Measurements from ENCODE around the gene TCF7. TPM values are rescaled to one million over a fixed set of nuclear protein-coding genes. Genes with fewer than 3 reads are reported as not detected.

TCF7 gene
- total RNA-seq, 4 donors from 2014 or later: 0.98 to 6.6 (median 2.6) TPM

DNA sequence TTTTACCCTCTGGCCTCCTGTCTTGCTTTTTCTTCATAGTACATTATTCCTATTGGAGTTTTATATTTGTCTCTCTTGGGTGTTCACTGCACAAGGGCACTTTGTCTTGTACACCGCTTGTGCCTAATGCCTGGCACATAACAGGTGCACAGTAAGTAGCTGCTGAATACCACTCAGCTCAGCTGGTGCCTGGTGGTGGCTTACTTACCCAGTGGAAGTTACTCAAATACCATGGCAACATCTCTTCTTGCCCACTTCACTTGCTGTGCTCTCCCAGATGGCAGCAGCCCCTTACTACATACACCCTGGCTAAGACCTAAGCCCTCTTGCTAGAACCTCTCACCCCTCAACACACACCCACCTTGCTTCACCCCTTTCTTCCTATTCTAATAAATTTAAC, 73.6 kb downstream of the TCF7 start:
- TF ChIP-seq, protein P1, sequence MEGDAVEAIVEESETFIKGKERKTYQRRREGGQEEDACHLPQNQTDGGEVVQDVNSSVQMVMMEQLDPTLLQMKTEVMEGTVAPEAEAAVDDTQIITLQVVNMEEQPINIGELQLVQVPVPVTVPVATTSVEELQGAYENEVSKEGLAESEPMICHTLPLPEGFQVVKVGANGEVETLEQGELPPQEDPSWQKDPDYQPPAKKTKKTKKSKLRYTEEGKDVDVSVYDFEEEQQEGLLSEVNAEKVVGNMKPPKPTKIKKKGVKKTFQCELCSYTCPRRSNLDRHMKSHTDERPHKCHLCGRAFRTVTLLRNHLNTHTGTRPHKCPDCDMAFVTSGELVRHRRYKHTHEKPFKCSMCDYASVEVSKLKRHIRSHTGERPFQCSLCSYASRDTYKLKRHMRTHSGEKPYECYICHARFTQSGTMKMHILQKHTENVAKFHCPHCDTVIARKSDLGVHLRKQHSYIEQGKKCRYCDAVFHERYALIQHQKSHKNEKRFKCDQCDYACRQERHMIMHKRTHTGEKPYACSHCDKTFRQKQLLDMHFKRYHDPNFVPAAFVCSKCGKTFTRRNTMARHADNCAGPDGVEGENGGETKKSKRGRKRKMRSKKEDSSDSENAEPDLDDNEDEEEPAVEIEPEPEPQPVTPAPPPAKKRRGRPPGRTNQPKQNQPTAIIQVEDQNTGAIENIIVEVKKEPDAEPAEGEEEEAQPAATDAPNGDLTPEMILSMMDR (IDR thresholded peaks at IDR 0.05; ENCODE audit: low read depth): no peak

DNA sequence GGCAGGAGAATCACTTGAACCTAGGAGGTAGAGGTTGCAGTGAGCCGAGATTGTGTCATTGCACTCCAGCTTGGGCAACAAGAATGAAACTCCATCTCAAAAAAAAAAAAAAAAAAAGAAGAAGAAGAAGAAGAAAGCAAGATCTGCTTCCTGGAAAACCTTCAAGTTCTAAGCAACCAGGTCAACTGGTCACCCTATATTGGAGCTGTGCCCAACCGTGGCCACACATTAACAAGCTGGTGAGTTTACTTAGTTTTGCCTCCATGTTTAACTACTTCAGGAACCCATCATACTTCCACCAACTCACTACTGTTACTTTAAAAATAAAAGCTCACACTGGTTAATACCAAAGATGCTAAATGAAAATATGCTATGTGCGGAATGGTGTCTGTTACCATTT, 74.5 kb downstream of the TCF7 start:
- TF ChIP-seq, protein P1 (IDR thresholded peaks at IDR 0.05; ENCODE audit: low read depth): no peak

DNA sequence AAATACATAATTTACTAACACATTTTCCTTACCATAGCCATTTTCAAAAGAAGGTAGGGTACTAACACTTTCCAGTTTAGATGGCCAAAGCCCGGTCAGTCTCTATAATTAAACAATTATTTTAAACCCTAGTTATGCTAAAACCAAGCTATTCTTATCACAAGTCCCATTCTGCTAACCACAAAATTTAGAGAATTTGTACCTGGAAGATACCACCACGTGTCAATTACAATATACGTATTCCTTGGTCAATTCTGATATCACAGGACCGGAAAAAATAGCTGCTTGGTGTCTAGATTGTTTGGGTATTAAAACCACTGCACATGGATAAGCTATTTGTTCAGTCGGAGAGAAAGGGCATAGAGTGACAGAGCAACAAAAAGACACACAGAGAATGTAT, 81.2 kb downstream of the TCF7 start:
- TF ChIP-seq, protein P1 (IDR thresholded peaks at IDR 0.05; ENCODE audit: low read depth): no peak

Small RNAs within 50 kb of the gene (small RNA-seq; reads per million reads assigned to genes)
- gene AC008608.1: not detected

Other genes starting within 250 kb of the TCF7 start
- gene C5orf15, start 146.1 kb upstream of the TCF7 start, total RNA-seq: 10 to 100 TPM; 32.2 to 66.0 (median 44.2) TPM
- 100 to 1,000 TPM in 3 of 4 donors, 10 to 100 TPM in 1; 84.4 to 121 (median 112) TPM for gene VDAC1, start 109.7 kb upstream of the TCF7 start, total RNA-seq
- 100 to 1,000 TPM; 132 to 336 (median 244) TPM for gene SKP1, start 62.3 kb downstream of the TCF7 start, total RNA-seq
- 100 to 1,000 TPM in 2 of 4 donors, 10 to 100 TPM in 2; 63.6 to 133 (median 111) TPM for gene PPP2CA, start 111.4 kb downstream of the TCF7 start, total RNA-seq

Data from subcutaneous adipose tissue (tissue), 4 donors.